HG03066 (cell line): Measurements from ENCODE around the gene LAT.

Experiments
- ATAC-seq: cut with Tn5 transposase; IDR thresholded peaks from one replicate; pipeline ENCODE4 v1.9.1; 2021; ENCODE audit warnings: low read depth; ENCODE audit not compliant: unreplicated experiment

Gene LAT

GRCh38 chr16:29007730-29008593 lies 23.1 kb downstream of the LAT start:
- no peak for ATAC-seq

DNA sequence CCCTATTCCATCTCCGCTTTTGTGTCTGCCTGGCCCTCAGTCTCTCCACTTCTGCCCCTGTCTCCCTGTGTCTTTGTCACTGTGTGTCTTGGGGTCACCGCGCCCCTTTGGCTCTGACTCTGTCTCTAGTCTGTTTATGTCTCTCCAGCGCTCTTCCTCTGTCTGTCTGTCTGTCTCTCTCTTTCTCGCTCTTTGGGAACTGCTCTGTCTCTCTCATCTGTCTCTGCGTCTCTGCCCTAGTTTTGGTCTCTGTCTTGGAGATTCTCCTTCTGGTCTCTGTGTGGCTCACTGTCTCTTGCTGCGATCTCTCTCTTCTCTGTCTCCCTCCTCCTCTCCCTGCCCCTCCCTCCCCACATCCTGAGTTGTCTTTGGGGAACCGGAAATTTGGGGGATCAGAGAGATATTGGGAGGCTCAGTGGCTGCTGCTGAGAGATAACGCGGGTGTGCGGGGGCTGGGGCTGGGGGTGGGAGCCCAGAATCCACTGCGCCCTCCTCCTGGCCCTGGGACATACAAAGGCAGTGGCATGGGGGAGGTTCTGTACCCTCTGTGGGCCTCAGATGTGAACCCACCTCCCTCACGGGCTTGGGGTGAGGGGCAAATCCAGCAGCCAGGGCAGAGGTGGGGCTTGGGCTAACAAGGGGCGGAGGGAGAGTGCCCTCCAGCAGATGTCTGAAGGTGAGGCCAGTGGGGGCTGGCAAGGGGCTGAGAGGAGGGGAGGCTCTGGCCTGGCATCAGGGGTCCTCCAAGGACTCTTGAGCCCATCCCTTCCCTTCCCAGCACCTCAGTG lies 24.4 kb downstream of the LAT start:
- ATAC-seq: no peak

DNA sequence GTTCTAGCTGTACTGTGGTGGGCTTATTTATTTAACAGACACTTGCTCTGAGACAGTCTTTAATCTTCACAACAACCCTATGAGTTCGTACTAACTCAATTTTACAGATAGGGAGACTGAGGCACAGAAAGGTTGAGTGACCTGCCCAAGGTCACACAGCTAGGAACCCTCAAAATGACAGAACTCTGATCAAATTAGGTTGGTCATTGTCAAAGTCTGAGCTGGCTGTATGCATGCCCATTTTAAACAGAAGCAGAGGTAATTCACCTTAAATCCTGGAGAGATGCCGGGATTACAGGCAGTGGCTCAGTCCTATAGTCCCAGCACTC lies 24.9 kb downstream of the LAT start:
- ATAC-seq: no peak

DNA sequence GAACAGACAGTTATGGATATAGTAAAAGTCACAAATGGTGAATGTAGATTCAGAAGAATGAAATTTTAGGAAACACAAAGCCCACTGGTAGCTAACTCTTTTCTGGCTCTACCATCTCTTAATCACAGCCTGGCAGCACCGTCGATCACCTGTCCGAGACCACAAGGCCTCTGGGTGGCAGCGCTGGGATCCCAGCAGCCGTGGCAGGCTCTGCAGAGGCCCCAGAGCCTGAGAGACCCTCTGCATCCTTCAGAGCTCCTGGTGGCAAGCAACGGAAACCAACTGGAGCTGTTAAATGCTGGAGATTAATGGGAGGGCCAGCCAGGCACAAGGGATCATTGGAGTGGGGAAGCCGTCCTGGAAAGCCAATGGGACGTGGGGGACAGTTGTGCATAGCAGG lies 26.3 kb downstream of the LAT start:
- ATAC-seq: no peak

- no peak for ATAC-seq
These were observed 27.0 kb downstream of the LAT start for GRCh38 chr16:29011851-29012250.

DNA sequence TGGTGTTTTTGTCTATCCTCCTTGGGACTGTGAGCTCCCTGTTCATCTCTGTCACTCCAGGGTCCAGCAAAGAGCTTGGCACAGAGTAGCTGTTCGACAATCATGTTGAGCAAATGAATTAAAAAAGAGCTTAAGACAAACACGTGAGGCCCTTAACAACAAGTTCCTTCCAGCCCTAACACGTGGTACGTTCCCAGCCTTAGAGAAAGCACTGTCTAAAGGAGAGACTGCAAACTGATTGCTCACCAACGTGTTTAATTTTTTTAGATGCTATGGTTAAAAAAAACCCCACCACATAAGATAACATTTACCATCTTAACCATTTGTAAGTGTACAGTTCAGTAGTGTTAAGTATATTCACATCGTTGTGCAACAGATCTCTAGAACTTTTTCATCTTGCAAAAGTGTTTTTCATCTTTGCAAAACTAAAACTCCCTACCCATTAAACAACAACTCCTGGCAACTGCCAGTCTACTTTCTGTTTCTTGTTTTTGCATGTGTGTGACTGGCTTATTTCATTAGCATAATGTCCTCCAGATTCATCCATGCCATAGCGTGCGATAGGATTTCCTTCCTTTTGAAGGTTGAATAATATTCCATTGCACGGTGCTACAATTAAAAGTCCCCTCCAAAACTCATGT lies 28.2 kb downstream of the LAT start:
- no peak for ATAC-seq

DNA sequence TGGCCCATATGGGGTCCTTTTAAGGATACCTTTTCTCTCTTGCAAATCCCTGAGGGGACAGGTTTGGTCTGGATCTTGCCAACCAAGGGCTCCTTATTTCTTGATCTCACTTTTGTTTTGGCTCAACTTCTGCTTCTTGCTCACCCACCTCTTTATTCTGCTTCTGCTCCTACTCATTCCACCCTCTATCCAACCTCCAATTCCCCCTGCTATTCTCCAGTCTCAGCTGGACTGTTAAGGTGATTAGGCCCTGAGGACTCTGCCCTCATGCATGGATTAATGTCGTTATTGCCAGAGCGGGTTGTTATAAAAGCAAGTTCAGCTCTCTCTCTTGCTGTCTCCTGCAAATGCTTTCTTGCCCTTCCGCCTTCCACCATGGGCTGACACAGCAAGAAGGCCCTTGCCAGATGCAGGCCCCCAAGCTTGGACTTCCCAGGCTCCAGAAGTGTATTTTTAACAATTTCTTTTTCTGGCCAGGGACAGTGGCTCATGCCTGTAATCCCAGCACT lies 29.8 kb downstream of the LAT start:
- ATAC-seq: no peak

GRCh38 chr16:29022196-29022595 lies 37.3 kb downstream of the LAT start:
- ATAC-seq: no peak

GRCh38 chr16:29023279-29024277 lies 38.7 kb downstream of the LAT start:
- ATAC-seq: no peak

- ATAC-seq: no peak
These were observed 39.4 kb downstream of the LAT start for GRCh38 chr16:29024278-29024677.

GRCh38 chr16:29025218-29025617 lies 40.4 kb downstream of the LAT start:
- ATAC-seq: no peak

GRCh38 chr16:29025735-29026134 lies 40.9 kb downstream of the LAT start:
- ATAC-seq: no peak

DNA sequence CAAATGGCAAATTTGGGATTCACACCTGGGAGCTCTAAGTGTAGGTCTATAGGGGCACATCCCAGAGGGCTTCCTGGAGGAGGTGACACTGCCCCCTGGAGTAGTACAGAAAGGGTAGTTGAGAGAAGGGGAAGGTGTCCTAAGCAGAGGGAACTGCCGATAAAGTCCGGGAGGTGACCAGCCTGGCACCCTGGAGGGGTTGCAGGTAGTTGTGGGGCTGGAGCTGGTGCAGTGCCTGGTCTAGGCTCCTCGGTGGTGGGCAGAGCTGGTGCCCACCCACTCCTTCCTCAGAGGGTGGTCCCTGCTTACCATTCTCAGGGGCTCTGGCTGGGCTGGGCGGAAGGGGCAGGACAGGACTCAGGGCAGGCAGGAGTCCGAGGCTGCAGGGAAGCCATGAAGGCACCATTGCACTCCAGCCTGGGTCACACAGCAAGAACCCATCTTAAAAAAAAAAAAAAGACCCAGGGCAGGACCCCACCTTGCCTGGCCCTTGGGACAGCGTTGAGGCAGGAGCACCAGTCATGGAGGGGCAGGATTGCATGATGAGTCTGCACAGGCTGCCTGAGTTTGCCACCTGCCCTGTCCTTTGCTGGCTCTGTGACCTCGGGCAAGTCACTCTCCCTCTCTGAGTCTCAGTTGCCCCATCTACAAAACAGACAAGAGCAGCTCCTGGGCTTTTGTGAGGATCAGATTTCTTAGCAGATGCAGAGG lies 43.8 kb downstream of the LAT start:
- ATAC-seq: no peak

GRCh38 chr16:29029168-29029994 lies 44.5 kb downstream of the LAT start:
- no peak for ATAC-seq

- ATAC-seq: no peak
These were observed 45.4 kb downstream of the LAT start for GRCh38 chr16:29030086-29030840.
